WI38 (cell line): ENCODE results near the gene TMEM132D.

ENCODE experiments used
- H3K4me3 ChIP-seq: 2 replicates; pipeline ENCODE4 v1.5.1; 2011; ENCODE audit warnings: low read depth, mild to moderate bottlenecking, control low read depth, low read length
- CTCF ChIP-seq: IDR thresholded peaks from 2 replicates; pipeline ENCODE4 v1.5.1; 2012; ENCODE audit warnings: low read depth, mild to moderate bottlenecking, control low read depth, low read length

TMEM132D gene

GRCh38 chr12:129617849-129618248 lies 286.0 kb downstream of the TMEM132D start:
- no peak for TF ChIP-seq CTCF

GRCh38 chr12:129615001-129615400 lies 288.8 kb downstream of the TMEM132D start:
- TF ChIP-seq CTCF = no peak
- H3K4me3 ChIP-seq = no peak overlapping the region

More at GRCh38 chr12:129617849-129618248, 286.0 kb downstream of the TMEM132D start:
- no peak overlapping the region for H3K4me3 ChIP-seq

GRCh38 chr12:129614221-129614885 lies 289.5 kb downstream of the TMEM132D start:
- H3K4me3 ChIP-seq = no peak overlapping the region

GRCh38 chr12:129613314-129613713 lies 290.5 kb downstream of the TMEM132D start:
- TF ChIP-seq CTCF = no peak
- H3K4me3 ChIP-seq = no peak overlapping the region

More at GRCh38 chr12:129614221-129614885, 289.5 kb downstream of the TMEM132D start:
- TF ChIP-seq CTCF = no peak

- no peak for TF ChIP-seq CTCF
- no peak overlapping the region for H3K4me3 ChIP-seq
These were observed 293.2 kb downstream of the TMEM132D start for GRCh38 chr12:129610601-129611120.

- no peak overlapping the region for H3K4me3 ChIP-seq
- no peak for TF ChIP-seq CTCF
These were observed 296.1 kb downstream of the TMEM132D start for GRCh38 chr12:129607756-129608155.

GRCh38 chr12:129607301-129607700 lies 296.5 kb downstream of the TMEM132D start:
- no peak for TF ChIP-seq CTCF
- H3K4me3 ChIP-seq = no peak overlapping the region
